ENCODE data around the gene SLC45A1.

SLC45A1 gene

DNA sequence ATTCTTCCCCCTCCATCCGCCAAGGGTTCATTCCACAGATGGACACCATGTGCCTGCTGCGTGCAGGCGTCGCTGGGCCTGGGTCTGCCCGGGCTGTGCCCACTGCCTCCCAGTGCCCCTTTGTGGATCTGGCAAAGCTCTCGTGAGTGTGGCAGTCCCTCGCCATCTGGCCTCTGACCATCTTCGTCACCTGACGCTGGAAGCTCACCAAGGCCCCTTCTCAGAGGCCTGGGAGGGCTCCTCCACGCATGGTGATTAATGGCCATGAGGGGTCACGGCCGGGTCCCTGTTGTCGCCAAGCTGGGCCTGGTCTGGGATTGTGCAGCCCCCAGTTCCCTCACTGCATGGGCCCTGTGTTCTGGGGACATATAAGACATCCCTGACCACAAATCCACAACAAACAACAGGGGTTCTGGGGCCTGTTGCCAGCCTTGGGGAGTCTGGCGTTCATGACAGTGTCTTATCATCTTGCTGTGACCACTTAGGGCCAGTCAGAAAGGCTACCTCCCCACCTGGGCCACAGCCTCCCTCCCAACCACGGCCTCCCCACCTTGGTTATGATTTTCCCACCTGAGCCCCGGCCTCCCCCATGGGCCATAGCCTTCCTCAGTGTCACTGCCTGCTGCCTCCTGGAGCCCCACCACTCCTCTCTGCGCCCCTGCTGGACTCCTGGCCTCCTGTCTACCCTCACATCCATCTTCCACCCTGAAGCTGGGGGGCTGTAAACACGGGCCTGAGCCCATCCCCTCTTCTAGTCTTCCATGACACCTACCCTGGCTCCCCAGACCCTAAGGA is 27.9 kb downstream of the SLC45A1 start:
- Histone ChIP-seq H3K4me3 (ENCODE audit: low read length) (no peak overlapping the region), H2AFZ (ENCODE audit: low read depth, low read length) (no peak overlapping the region), H3K27me3 (ENCODE audit: insufficient read depth, low read length) (no peaks in the 10 kb centered on the region), H3K36me3 (ENCODE audit: insufficient read depth, low read length) (no peaks in the 10 kb centered on the region), H3K4me1 (ENCODE audit: insufficient read depth, low read length) (peaks cover 8% of the 10 kb centered on the region), H3K9me3 (ENCODE audit: low read length) (no peaks in the 10 kb centered on the region)

DNA sequence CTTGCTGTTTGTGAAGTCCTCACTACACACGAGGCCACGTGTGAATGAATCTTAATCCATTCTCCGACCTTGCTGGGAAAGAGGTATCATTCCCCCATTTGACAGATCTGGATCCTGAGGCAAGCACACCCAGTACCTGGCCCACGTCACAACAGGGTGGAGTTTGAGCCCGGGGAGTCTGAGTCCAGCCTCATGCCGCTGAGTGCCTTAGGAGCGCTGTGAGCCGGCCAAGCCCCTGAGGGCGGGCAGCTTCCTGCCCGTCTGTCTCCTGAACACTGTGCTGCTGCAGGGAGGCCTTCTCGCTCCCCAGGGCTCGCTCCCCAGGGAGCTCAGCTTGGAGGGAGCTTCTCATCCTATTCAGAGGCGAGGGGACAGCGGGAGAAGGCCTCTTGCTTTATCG is 29.7 kb downstream of the SLC45A1 start:
- no peaks in the 10 kb centered on the region for H3K27me3 ChIP-seq (ENCODE audit: insufficient read depth, low read length)
- no peak overlapping the region for H2AFZ ChIP-seq (ENCODE audit: low read depth, low read length)
- peaks cover 5% of the 10 kb centered on the region for H3K36me3 ChIP-seq (ENCODE audit: insufficient read depth, low read length)
- peaks cover 8% of the 10 kb centered on the region for H3K4me1 ChIP-seq (ENCODE audit: insufficient read depth, low read length)
- no peaks in the 10 kb centered on the region for H3K9me3 ChIP-seq (ENCODE audit: low read length)
- H3K4me3 ChIP-seq (ENCODE audit: low read length): no peak overlapping the region

DNA sequence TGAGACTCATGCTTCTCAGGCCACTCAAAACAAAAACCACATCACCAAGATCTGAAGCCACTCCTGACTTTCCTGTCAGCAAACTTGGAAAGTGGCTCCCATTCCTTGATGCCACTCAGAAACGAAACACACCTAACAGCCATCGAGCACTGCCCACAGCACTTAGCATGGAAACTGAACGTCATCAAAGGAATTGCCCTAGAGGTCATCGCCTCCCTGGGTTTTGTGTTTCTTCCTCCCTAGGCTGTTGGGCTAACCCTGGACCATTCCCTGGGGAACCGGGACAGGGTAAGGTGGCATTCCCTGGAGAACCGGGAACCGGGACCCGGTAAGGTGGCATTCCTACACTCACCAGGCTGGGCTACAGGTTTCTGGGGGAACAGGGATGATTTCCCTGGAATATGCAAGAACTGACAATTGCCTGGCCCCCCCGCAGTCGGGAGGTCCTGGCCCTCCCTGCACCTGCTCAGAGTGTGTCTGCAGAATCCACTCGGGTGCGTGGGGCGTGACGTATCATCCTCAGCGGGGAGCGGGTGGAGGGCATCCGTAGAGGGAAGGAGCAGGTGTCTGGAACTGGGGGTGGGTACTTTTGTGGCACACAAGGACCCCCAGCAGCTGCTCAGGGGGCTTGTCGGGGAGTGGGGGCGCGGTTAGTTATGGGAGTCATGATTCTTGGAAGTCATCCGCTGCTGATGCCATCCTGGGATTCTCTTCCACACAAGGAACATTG is 30.3 kb downstream of the SLC45A1 start:
- H3K27me3 ChIP-seq (ENCODE audit: insufficient read depth, low read length): no peaks in the 10 kb centered on the region
- no peak overlapping the region for H2AFZ ChIP-seq (ENCODE audit: low read depth, low read length)
- peaks cover 11% of the 10 kb centered on the region for H3K36me3 ChIP-seq (ENCODE audit: insufficient read depth, low read length)
- peaks cover 7% of the 10 kb centered on the region for H3K4me1 ChIP-seq (ENCODE audit: insufficient read depth, low read length)
- no peak overlapping the region for H3K4me3 ChIP-seq (ENCODE audit: low read length)
- H3K9me3 ChIP-seq (ENCODE audit: low read length): no peaks in the 10 kb centered on the region

DNA sequence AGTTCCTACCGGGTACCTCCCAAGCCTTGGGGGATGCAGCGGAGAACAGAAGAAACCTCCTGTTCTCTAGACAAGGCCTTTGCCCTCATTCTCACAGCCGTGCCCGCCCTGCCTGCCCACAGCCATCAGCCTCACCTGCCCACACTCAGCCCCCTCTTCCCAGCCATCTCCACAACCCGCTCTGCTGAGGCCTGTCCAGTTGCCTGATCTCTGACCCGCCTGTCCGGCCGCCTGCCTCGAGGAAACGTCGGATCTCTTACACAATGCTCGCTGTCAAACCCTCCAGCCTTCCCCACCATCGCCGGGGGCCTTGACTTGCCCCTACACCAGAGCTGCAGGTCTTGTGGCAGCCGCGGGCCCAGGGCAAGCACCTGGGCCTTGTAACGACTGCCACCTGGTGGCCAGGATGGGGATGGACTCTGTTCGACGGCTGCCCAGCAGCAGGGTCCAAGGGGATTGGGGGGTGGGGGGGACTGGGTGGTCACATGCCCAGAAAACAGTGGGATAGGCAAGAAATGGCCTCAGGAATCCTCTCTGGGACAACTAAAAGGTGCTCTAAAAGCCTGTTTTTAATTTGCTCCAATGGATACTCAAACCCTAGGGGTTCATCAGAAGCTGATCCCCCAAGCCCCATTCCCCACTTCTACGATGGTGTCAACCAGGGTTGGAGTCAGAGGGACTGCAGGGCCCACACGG is 31.0 kb downstream of the SLC45A1 start:
- H3K9me3 ChIP-seq (ENCODE audit: low read length): no peaks in the 10 kb centered on the region
- H2AFZ ChIP-seq (ENCODE audit: low read depth, low read length): no peak overlapping the region
- no peak overlapping the region for H3K4me3 ChIP-seq (ENCODE audit: low read length)
- H3K36me3 ChIP-seq (ENCODE audit: insufficient read depth, low read length): peaks cover 18% of the 10 kb centered on the region
- H3K4me1 ChIP-seq (ENCODE audit: insufficient read depth, low read length): no peaks in the 10 kb centered on the region
- H3K27me3 ChIP-seq (ENCODE audit: insufficient read depth, low read length): no peaks in the 10 kb centered on the region

DNA sequence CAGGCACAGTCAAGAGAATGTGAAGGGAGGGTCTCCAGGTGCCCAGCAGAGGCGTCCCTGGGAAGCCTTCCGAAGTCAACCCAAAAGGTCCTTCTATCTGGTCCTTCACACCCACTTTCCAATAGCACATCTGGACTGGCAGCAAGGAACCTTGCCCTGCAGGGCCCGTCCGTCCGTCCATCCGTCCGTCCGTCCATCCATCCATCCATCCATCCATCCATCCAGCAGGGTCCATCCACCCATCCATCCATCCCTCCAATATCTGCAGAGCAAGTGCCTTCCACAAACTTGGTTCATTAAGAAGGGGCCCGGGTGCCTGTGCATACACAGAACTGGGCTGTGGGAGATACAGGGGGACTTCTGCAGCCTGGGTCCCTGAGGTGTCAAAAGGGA is 31.6 kb downstream of the SLC45A1 start:
- Histone ChIP-seq H3K36me3 (ENCODE audit: insufficient read depth, low read length) (peaks cover 21% of the 10 kb centered on the region), H3K9me3 (ENCODE audit: low read length) (no peaks in the 10 kb centered on the region), H2AFZ (ENCODE audit: low read depth, low read length) (no peak overlapping the region), H3K4me3 (ENCODE audit: low read length) (no peak overlapping the region), H3K27me3 (ENCODE audit: insufficient read depth, low read length) (no peaks in the 10 kb centered on the region), H3K4me1 (ENCODE audit: insufficient read depth, low read length) (no peaks in the 10 kb centered on the region)

DNA sequence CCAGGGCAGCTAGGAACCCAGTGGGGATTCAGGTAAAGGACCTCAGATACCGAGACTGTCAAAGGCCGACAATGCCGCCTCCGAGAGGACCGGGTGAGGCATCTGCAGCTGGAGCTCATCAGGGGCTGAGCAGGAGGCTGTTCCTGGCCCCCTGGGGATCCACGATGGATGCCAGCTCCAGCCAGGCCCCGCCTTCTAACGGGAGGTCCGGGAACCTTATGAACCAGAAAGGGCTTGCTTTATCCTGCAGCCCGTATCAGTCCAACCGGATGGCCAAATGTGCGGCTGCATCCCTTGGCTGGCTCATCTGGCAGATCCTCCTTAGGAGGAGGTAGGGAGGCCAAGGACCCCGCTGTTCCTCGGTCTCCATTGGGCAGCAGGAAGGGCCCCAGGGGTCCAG is 32.0 kb downstream of the SLC45A1 start:
- Histone ChIP-seq H3K4me1 (ENCODE audit: insufficient read depth, low read length) (no peaks in the 10 kb centered on the region), H2AFZ (ENCODE audit: low read depth, low read length) (no peak overlapping the region), H3K9me3 (ENCODE audit: low read length) (no peaks in the 10 kb centered on the region), H3K36me3 (ENCODE audit: insufficient read depth, low read length) (peaks cover 22% of the 10 kb centered on the region), H3K27me3 (ENCODE audit: insufficient read depth, low read length) (no peaks in the 10 kb centered on the region), H3K4me3 (ENCODE audit: low read length) (no peak overlapping the region)

DNA sequence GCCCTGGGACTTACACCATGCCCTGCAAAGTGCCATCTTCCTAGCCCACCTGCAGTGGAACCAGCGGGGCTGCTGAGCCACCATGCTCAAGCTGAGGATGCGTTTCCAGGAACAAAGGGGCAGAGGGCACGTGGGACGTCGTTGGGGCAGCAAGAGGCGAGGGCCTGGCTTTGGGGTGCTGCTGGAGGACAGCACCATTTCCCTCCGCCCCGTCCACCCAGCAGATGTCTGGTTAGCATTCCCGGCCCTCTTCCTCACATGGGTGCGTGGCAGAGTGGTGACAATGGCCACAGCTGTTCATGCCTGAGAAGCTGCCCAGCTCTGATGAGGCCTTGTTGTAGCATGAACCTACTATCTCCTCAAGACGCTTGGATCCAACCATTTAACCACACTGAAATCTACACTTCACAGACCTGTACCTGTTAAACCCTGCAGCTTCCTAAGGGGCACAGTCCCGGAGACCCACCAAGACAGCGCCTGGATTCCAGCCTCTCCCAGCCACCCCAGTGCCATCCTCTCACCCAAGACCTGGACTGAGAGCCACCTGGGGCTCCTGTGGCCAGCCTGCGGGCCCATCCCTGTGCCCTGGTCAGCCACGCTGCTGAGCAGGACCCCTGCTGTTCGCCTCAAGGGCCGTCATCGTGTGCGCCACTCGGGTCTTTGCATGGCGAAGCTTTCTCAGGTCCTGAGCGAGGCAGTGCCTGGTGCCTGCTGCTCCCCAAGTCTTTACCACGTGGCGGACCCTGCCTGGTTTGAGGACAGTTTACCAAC is 33.2 kb downstream of the SLC45A1 start:
- no peak overlapping the region for H3K4me3 ChIP-seq (ENCODE audit: low read length)
- no peaks in the 10 kb centered on the region for H3K27me3 ChIP-seq (ENCODE audit: insufficient read depth, low read length)
- H3K4me1 ChIP-seq (ENCODE audit: insufficient read depth, low read length): no peaks in the 10 kb centered on the region
- no peaks in the 10 kb centered on the region for H3K9me3 ChIP-seq (ENCODE audit: low read length)
- H3K36me3 ChIP-seq (ENCODE audit: insufficient read depth, low read length): peaks cover 33% of the 10 kb centered on the region
- no peak overlapping the region for H2AFZ ChIP-seq (ENCODE audit: low read depth, low read length)

DNA sequence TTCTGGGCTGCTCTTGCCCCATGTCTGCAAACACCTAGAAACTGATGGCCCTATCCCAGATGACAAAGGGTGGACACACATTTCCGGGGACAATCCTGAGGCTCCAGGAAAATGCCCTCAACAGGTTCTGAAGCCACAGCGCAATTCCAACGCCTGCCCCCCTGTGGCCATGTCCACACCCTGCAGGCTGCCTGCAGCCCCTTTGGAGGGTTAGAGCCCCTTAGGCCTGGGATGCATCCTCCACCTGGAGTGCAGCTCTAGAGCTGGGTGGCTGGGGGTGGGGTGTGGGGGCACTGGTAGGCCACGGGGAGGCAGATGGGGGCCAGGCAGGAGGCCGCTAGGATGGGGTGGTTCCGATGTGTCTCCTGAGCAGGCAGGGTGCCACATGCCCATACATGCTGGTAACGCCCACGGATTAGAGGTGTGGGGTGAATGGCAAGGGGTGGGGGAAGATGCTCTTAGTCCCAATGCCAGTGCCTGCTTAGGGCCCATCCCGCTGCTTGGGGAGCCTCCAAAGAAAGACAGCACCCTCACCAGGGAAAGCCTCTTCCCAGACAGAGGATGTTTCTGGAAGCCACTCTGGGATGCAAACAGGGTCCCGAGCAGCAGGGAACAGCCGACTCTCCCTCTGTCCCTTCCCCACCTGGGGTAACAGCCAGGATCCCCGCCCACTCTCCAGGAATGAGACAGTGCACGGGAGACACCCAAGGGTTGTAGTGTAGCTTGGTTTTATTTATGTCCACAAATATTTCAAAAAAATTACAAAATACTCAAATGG is 34.0 kb downstream of the SLC45A1 start:
- no peak overlapping the region for H3K4me3 ChIP-seq (ENCODE audit: low read length)
- H3K36me3 ChIP-seq (ENCODE audit: insufficient read depth, low read length): peaks cover 41% of the 10 kb centered on the region
- H3K4me1 ChIP-seq (ENCODE audit: insufficient read depth, low read length): no peaks in the 10 kb centered on the region
- no peaks in the 10 kb centered on the region for H3K9me3 ChIP-seq (ENCODE audit: low read length)
- no peak overlapping the region for H2AFZ ChIP-seq (ENCODE audit: low read depth, low read length)
- H3K27me3 ChIP-seq (ENCODE audit: insufficient read depth, low read length): no peaks in the 10 kb centered on the region

DNA sequence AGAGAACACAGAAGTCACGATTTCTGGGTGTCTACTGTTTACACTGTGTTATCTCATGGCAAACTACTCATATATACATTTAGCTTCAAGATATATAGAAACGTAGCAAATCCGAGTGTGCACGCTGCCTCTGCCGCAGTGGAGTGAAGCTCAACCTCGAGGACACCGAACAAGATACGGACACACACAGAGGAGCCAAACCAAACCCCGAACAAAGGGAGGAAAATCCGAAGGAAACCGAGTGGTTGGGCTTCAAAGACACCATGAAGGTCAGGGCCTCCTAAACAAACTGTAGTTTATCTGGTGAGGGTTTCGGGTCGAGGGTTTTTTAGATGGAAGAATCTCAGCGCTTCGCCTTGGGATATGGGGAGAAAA is 34.5 kb downstream of the SLC45A1 start:
- peaks cover 47% of the 10 kb centered on the region for H3K36me3 ChIP-seq (ENCODE audit: insufficient read depth, low read length)

DNA sequence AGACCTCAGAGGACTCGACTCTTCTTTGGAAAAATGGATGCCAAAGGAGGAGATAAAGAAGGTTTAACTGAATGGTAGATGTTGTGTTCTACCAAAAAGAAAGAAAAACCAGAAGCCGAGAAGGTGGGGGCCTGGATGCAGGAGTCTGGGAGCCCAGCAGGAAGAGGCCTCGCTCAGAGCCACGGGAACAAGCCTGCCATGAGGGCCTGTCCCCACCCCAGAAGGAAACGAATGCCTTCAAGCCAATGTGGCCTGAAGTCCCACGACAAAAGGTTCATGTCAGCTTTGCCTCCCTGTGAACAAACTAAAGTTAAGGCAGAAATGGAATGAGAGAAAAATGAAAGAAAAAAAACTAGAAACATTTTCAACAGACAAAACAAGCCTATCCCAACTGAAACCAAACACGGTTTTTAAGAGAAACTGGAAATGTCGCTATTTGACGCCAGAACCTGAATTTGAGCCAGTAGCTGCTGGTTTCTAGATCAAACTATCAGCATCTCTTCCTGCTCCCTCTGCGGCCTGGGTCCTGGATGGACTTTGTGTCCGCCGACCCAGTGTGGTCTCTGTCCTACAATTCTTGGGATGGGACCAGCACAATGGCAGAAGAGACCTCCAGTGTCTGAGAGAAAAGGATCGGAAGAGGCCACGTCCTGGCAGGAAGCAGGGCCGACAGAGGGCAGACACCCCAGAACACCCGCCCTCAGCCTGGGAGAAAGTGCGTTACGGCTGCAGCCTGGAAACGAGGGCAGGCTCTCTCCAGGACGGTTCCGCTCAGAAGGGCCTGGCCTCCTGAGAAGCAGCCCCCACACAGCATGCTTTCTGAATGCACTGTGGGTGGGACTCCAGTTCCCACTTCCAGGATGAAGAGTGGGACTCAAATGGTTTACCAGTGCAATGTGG is 35.2 kb downstream of the SLC45A1 start:
- H2AFZ ChIP-seq (ENCODE audit: low read depth, low read length): no peak overlapping the region
- H3K4me3 ChIP-seq (ENCODE audit: low read length): no peak overlapping the region
- no peaks in the 10 kb centered on the region for H3K4me1 ChIP-seq (ENCODE audit: insufficient read depth, low read length)
- H3K27me3 ChIP-seq (ENCODE audit: insufficient read depth, low read length): no peaks in the 10 kb centered on the region
- H3K36me3 ChIP-seq (ENCODE audit: insufficient read depth, low read length): peaks cover 53% of the 10 kb centered on the region
- no peaks in the 10 kb centered on the region for H3K9me3 ChIP-seq (ENCODE audit: low read length)

More for the DNA sequence above, 34.5 kb downstream of the SLC45A1 start:
- Histone ChIP-seq H2AFZ (ENCODE audit: low read depth, low read length) (no peak overlapping the region), H3K27me3 (ENCODE audit: insufficient read depth, low read length) (no peaks in the 10 kb centered on the region), H3K4me1 (ENCODE audit: insufficient read depth, low read length) (no peaks in the 10 kb centered on the region), H3K9me3 (ENCODE audit: low read length) (no peaks in the 10 kb centered on the region), H3K4me3 (ENCODE audit: low read length) (no peak overlapping the region)

DNA sequence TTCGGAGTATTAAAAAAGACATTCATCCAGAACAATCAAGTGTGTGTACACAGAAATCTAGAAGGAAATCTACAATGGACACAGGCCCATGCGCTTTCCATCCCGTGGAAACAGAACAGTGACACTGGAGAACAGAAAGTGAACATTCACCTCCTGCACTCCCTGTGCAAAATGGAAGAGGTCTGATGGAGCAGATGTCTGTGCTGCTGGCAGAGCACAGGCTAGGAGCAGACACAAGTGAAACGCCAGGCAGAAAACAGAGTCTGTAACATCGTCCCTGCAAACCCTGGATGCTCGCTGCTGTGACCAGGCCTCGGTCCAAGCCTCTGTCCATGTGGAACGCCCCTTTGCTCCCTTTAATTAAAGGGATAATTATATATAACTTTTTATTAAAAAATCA is 36.1 kb downstream of the SLC45A1 start:
- peaks cover 62% of the 10 kb centered on the region for H3K36me3 ChIP-seq (ENCODE audit: insufficient read depth, low read length)
- H3K27me3 ChIP-seq (ENCODE audit: insufficient read depth, low read length): no peaks in the 10 kb centered on the region
- no peaks in the 10 kb centered on the region for H3K4me1 ChIP-seq (ENCODE audit: insufficient read depth, low read length)
- no peaks in the 10 kb centered on the region for H3K9me3 ChIP-seq (ENCODE audit: low read length)
- no peak overlapping the region for H3K4me3 ChIP-seq (ENCODE audit: low read length)
- no peak overlapping the region for H2AFZ ChIP-seq (ENCODE audit: low read depth, low read length)

All from neuron (in vitro differentiated cells).